ENCODE results near the gene ACVR1C.
"Not testable (repeated sequence)": the region's sequence is repeated elsewhere in the genome, so short reads cannot be mapped to it uniquely, and the experiment has no call there.

- not testable (repeated sequence) for TF ChIP-seq CTCF, POLR2A, POLR2AphosphoS5 (IDR thresholded peaks at IDR 0.05)
Measured at GRCh38 chr2:157566113-157566512, 62.6 kb downstream of the ACVR1C start.
